GM12891 (cell line): ENCODE results near the gene POLR2J3.
"Not testable (repeated sequence)": the region's sequence is repeated elsewhere in the genome, so short reads cannot be mapped to it uniquely, and the experiment has no call there.

Experiments
- DNase-seq: peaks from one replicate; pipeline ENCODE4 v3.0.0; 2011; ENCODE audit warnings: low spot score; ENCODE audit not compliant: insufficient read length
- FAIRE-seq: peaks from 2 replicates; lab custom pipeline; 2011; peaks lifted over from hg19 to GRCh38; lab: Jason Lieb, UNC

The POLR2J3 gene

GRCh38 chr7:102593637-102594334 is 21.4 kb upstream of the POLR2J3 start:
- DNase-seq, FAIRE-seq: not testable (repeated sequence)

GRCh38 chr7:102592477-102593019 is 20.2 kb upstream of the POLR2J3 start:
- DNase-seq, FAIRE-seq: not testable (repeated sequence)

GRCh38 chr7:102589857-102590256 is 17.5 kb upstream of the POLR2J3 start:
- DNase-seq, FAIRE-seq: not testable (repeated sequence)

- DNase-seq, FAIRE-seq: not testable (repeated sequence)
Measured at GRCh38 chr7:102583495-102583894, 11.1 kb upstream of the POLR2J3 start.

GRCh38 chr7:102581722-102582121 is 9.3 kb upstream of the POLR2J3 start:
- DNase-seq, FAIRE-seq: not testable (repeated sequence)

GRCh38 chr7:102578486-102578885 is 6.1 kb upstream of the POLR2J3 start:
- not testable (repeated sequence) for DNase-seq, FAIRE-seq

- DNase-seq, FAIRE-seq: not testable (repeated sequence)
Measured at GRCh38 chr7:102577315-102578240, 5.2 kb upstream of the POLR2J3 start.

GRCh38 chr7:102576363-102576762 is 4.0 kb upstream of the POLR2J3 start:
- not testable (repeated sequence) for DNase-seq, FAIRE-seq

- not testable (repeated sequence) for FAIRE-seq
Measured at GRCh38 chr7:102574607-102575006, 2.2 kb upstream of the POLR2J3 start.

GRCh38 chr7:102568620-102569019 is 3.8 kb downstream of the POLR2J3 start:
- DNase-seq, FAIRE-seq: not testable (repeated sequence)

More at GRCh38 chr7:102574607-102575006, 2.2 kb upstream of the POLR2J3 start:
- DNase-seq = not testable (repeated sequence)

GRCh38 chr7:102550808-102551422 is 21.5 kb downstream of the POLR2J3 start, which contains the start of gene SPDYE2:
SPDYE2 (plus strand) TSS chr7:102551226; CDS start chr7:102553256, 2,030 bp downstream.
- not testable (repeated sequence) for DNase-seq, FAIRE-seq

- DNase-seq, FAIRE-seq: not testable (repeated sequence)
Measured at GRCh38 chr7:102546353-102546752, 26.0 kb downstream of the POLR2J3 start.

GRCh38 chr7:102545288-102545687 is 27.1 kb downstream of the POLR2J3 start:
- not testable (repeated sequence) for FAIRE-seq, DNase-seq

GRCh38 chr7:102544372-102544771 is 28.0 kb downstream of the POLR2J3 start:
- FAIRE-seq = not testable (repeated sequence)

GRCh38 chr7:102543596-102543995 is 28.8 kb downstream of the POLR2J3 start, which contains the start of gene UPK3BL2:
UPK3BL2 (minus strand) TSS chr7:102543696; CDS start chr7:102543636, 60 bp downstream.
- DNase-seq, FAIRE-seq: not testable (repeated sequence)

More at GRCh38 chr7:102544372-102544771, 28.0 kb downstream of the POLR2J3 start:
- DNase-seq = not testable (repeated sequence)

GRCh38 chr7:102542771-102543170 is 29.6 kb downstream of the POLR2J3 start:
- DNase-seq, FAIRE-seq: not testable (repeated sequence)

- not testable (repeated sequence) for DNase-seq, FAIRE-seq
Measured at GRCh38 chr7:102542083-102542482, 30.3 kb downstream of the POLR2J3 start.

- not testable (repeated sequence) for DNase-seq, FAIRE-seq
Measured at GRCh38 chr7:102540604-102541003, 31.8 kb downstream of the POLR2J3 start.
